K562 (cell line): Measurements from ENCODE around the gene AFG1L. TPM values are rescaled to one million over a fixed set of nuclear protein-coding genes. Genes with fewer than 3 reads are reported as not detected.

ENCODE experiments used
- ATAC-seq: fragments of 200-7000 bp; cut with Tn5 transposase; 3 replicates; pipeline ENCODE4 v1.9.1; 2020; ENCODE audit warnings: moderate library complexity
- BruUV-seq: library from RNA; stranded (reverse); fragments of 400-500 nt; replicated peaks from 2 replicates; lab custom pipeline; 2021; lab: Mats Ljungman, UMichigan
- CTCF ChIA-PET: fragments of 300-600 bp; formaldehyde crosslinking; extraction: SDS; loops from one replicate; lab custom pipeline; 2021; ENCODE audit warnings: low intra/inter-chr PET ratio; lab: Yijun Ruan, JAX
- POLR2A ChIA-PET: fragments of 300-600, 350-650 bp; sonication (Branson Sonifier 250); formaldehyde crosslinking; extraction: SDS; loops from one replicate; lab custom pipeline; 2021; ENCODE audit warnings: antibody characterized with exemption, inconsistent platforms; lab: Yijun Ruan, JAX
- DNase-seq, 4 experiments: peaks; one replicate each; pipeline versions ENCODE4 v3.0.0 to v3.0.0-alpha.2; 2011 to 2018; ENCODE audit warnings: low spot score in 3 of 4, mixed read lengths in 3 of 4; ENCODE audit errors: extremely low read depth in 1 of 4
- FAIRE-seq: peaks from 2 replicates; lab custom pipeline; 2011; peaks lifted over from hg19 to GRCh38; lab: Jason Lieb, UNC
- H2AFZ ChIP-seq: 2 replicates; pipeline ENCODE4 v1.6.0; 2011; ENCODE audit warnings: low read depth, low read length, control low read depth, inconsistent platforms
- H3K27ac ChIP-seq: fragments of 200-600 bp; 3 replicates; pipeline ENCODE4 v1.8.0; 2011; ENCODE audit warnings: low read depth, mild to moderate bottlenecking, control low read depth, inconsistent platforms, low read length, moderate library complexity, mixed read lengths; ENCODE audit errors: extremely low read depth
- H3K27me3 ChIP-seq, 2 experiments: fragments of 300-600 bp in 1 of 2; 2 replicates in 1 of 2; 3 replicates in 1 of 2; pipeline versions ENCODE4 v1.6.0 to v1.8.0; 2011; ENCODE audit warnings: inconsistent platforms in 2 of 2, low read length in 2 of 2, mild to moderate bottlenecking in 1 of 2, mixed read lengths in 1 of 2, moderate library complexity in 1 of 2; ENCODE audit not compliant: control insufficient read depth in 2 of 2, insufficient read depth in 2 of 2
- H3K36me3 ChIP-seq: fragments of 300-600 bp; 3 replicates; pipeline ENCODE4 v1.8.0; 2011; ENCODE audit warnings: mild to moderate bottlenecking, low read length, inconsistent platforms; ENCODE audit not compliant: control insufficient read depth, insufficient read depth
- H3K4me1 ChIP-seq, 2 experiments: fragments of 200-600 bp in 1 of 2; replicated peaks in 1 of 2; 2 replicates in 1 of 2; 3 replicates in 1 of 2; pipeline versions ENCODE4 v1.5.1 to v1.8.0; 2011; ENCODE audit warnings: inconsistent platforms in 2 of 2, low read length in 2 of 2, mild to moderate bottlenecking in 1 of 2, mixed read lengths in 1 of 2, moderate library complexity in 1 of 2; ENCODE audit not compliant: control insufficient read depth in 2 of 2, insufficient read depth in 2 of 2
- H3K4me2 ChIP-seq: 2 replicates; pipeline ENCODE4 v1.6.1; 2011; ENCODE audit warnings: low read length, control low read depth, inconsistent platforms, mixed read lengths; ENCODE audit not compliant: insufficient read depth
- H3K4me3 ChIP-seq: fragments of 200-600 bp; sonication (generic), shearing (Covaris generic); 2 replicates; pipeline ENCODE4 v1.5.1; 2016; ENCODE audit warnings: control low read depth, inconsistent platforms
- H3K79me2 ChIP-seq: fragments of 200-600 bp; 3 replicates; pipeline ENCODE4 v1.8.0; 2011; ENCODE audit warnings: low read length, inconsistent platforms; ENCODE audit not compliant: control insufficient read depth, insufficient read depth
- H3K9ac ChIP-seq, 2 experiments: 2 replicates each; pipeline versions ENCODE4 v1.6.0 to v1.6.1; 2011; ENCODE audit warnings: low read depth in 2 of 2, low read length in 2 of 2, control low read depth in 1 of 2, inconsistent platforms in 1 of 2, mild to moderate bottlenecking in 1 of 2, mixed read lengths in 1 of 2; ENCODE audit not compliant: insufficient read depth in 1 of 2
- H3K9me1 ChIP-seq: one replicate; pipeline ENCODE4 v1.6.0; 2011; ENCODE audit warnings: inconsistent platforms, mild to moderate bottlenecking, low read length, moderate library complexity; ENCODE audit not compliant: control insufficient read depth, insufficient read depth
- H3K9me3 ChIP-seq: replicated peaks from 2 replicates; pipeline ENCODE4 v1.5.1; 2011; ENCODE audit warnings: low read depth, low read length, inconsistent platforms; ENCODE audit not compliant: control insufficient read depth, insufficient read depth
- H4K20me1 ChIP-seq: replicated peaks from 2 replicates; pipeline ENCODE4 v1.6.1; 2011; ENCODE audit warnings: low read length, inconsistent platforms, mixed read lengths; ENCODE audit not compliant: control insufficient read depth, insufficient read depth
- BMI1 ChIP-seq: fragments of 150-350 bp; IDR thresholded peaks from 2 replicates; pipeline ENCODE4 v1.6.1; 2014; ENCODE audit warnings: low read length
- CGGBP1 ChIP-seq: fragments of 250-450 bp; sonication (Bioruptor Pico); IDR thresholded peaks from 2 replicates; pipeline ENCODE4 v1.9.0; 2021; ENCODE audit warnings: mild to moderate bottlenecking
- CHCHD3 ChIP-seq: fragments of 250-450 bp; sonication (Bioruptor Pico); IDR thresholded peaks from 2 replicates; pipeline ENCODE4 v2.1.2; 2022; ENCODE audit warnings: mild to moderate bottlenecking
- JUNB ChIP-seq: fragments of 450-650 bp; formaldehyde crosslinking; conservative IDR thresholded peaks from 2 replicates; pipeline ENCODE4 v1.4.0; 2020; ENCODE audit warnings: mild to moderate bottlenecking
- MAFK ChIP-seq: IDR thresholded peaks from 2 replicates; pipeline ENCODE4 v1.6.1; 2011; ENCODE audit warnings: low read length, improper control_type of control experiment
- NCOA2 ChIP-seq, 2 experiments: fragments of 450-650 bp; IDR thresholded peaks; 2 replicates each; pipeline ENCODE4 v1.6.1; 2018; ENCODE audit warnings: mild to moderate bottlenecking in 2 of 2, moderate library complexity in 1 of 2; ENCODE audit not compliant: partially characterized antibody in 2 of 2
- NUFIP1 ChIP-seq: fragments of 450-650 bp; IDR thresholded peaks from 2 replicates; pipeline ENCODE4 v1.6.1; 2018; ENCODE audit not compliant: partially characterized antibody
- RBM34 ChIP-seq: fragments of 200-400 bp; formaldehyde crosslinking; IDR thresholded peaks from 2 replicates; pipeline ENCODE4 v1.6.1; 2018; ENCODE audit warnings: low read length, borderline replicate concordance; ENCODE audit not compliant: insufficient read depth
- RFX1 ChIP-seq: fragments of 450-650 bp; IDR thresholded peaks from 2 replicates; pipeline ENCODE4 v1.6.1; 2016; ENCODE audit warnings: mild to moderate bottlenecking, moderate library complexity
- TEAD2 ChIP-seq: fragments of 450-650 bp; IDR thresholded peaks from 2 replicates; pipeline ENCODE4 v1.6.1; 2016; ENCODE audit warnings: missing genetic modification characterization, control low read depth, missing compliant biosample characterization
- ZNF197 ChIP-seq: fragments of 200-800 bp; sonication (Bioruptor generic); IDR thresholded peaks from 2 replicates; pipeline ENCODE4 v1.6.1; 2016; ENCODE audit warnings: low read depth, missing genetic modification characterization, missing compliant biosample characterization
- WGBS: fragments of 100-300 bp; shearing (Covaris generic); methylation state at CpG from one replicate; pipeline ENCODE4 v1.1.6; 2016; ENCODE audit warnings: low coverage, mixed read lengths; ENCODE audit not compliant: insufficient coverage; ENCODE audit errors: missing lambda C conversion rate; 5-methylcytosine and 5-hydroxymethylcytosine counted together
- in situ Hi-C: fragments of 300-500 bp; cut with MboI; formaldehyde crosslinking; loops from 4 replicates; pipeline ENCODE4 v1.15.0; 2018; ENCODE audit warnings: inconsistent platforms, mixed read lengths
- intact Hi-C: fragments of 100-400 bp; cut with micrococcal nuclease; formaldehyde crosslinking; loops from 2 replicates; pipeline ENCODE4 v1.14.2; 2022
- polyA plus RNA-seq, 8 experiments: library from polyadenylated mRNA; depleted of rRNA in 4 of 8; stranded (reverse) in 5 of 8; unstranded in 3 of 8; fragments of >200 nt; fragmentation: Nextera tagmentation in 2 of 8; fragmentation: Illumina TruSeq in 1 of 8; extraction: Ambion mirVana in 2 of 8; extraction: Trizol in 1 of 8; gene quantifications; 2 replicates each; pipeline versions ENCODE4 v1.2.1 to v1.2.3, GENCODE V29; 2011 to 2014; ENCODE audit warnings: inconsistent platforms in 1 of 8, missing spikeins in 1 of 8
- total RNA-seq, 7 experiments: library from RNA; depleted of rRNA in 6 of 7; stranded (reverse); fragments of >200 nt in 6 of 7; fragmentation: Illumina TruSeq in 2 of 7; extraction: Trizol in 2 of 7; gene quantifications; 2 replicates each; pipeline versions ENCODE4 v1.2.1 to v1.2.3, GENCODE V29; 2011 to 2021; ENCODE audit warnings: low replicate concordance in 1 of 7
- TF ChIP-seq, protein P1 (sequence below): sonication (generic); formaldehyde crosslinking; IDR thresholded peaks from 2 replicates; pipeline ENCODE4 v1.5.0; 2020; ENCODE audit warnings: missing genetic modification reagents
- TF ChIP-seq, protein P2 (sequence below): sonication (generic); formaldehyde crosslinking; IDR thresholded peaks from 2 replicates; pipeline ENCODE4 v1.9.0; 2022; ENCODE audit warnings: mild to moderate bottlenecking, missing genetic modification reagents

The AFG1L gene
- total and polyA plus RNA-seq, 9 of the 15 experiments (the other 6 are each of a cell fraction or from before 2014, with no cell fraction given), result 2.2 to 15.5 (median 5.8) TPM

GRCh38 chr6:108549741-108550140 is 254.9 kb downstream of the AFG1L start:
- Histone ChIP-seq H3K27ac (no peak overlapping the region), H3K9ac (no peak overlapping the region), H3K9me1 (no peaks in the 10 kb centered on the region), H2AFZ (no peak overlapping the region), H3K4me1 (no peaks in the 10 kb centered on the region), H3K79me2 (no peaks in the 10 kb centered on the region), H3K9me3 (no peaks in the 10 kb centered on the region), H3K4me2 (no peak overlapping the region), H4K20me1 (no peaks in the 10 kb centered on the region), H3K4me3 (no peak overlapping the region), H3K27me3 (no peaks in the 10 kb centered on the region), H3K36me3 (no peaks in the 10 kb centered on the region)
- POLR2A ChIA-PET, result no interaction called here
- CTCF ChIA-PET, result no interaction called here
- FAIRE-seq, result no peak
- DNase-seq, result peak in 2 of 4 experiments; percentile 59 to 66
- no peak for TF ChIP-seq RBM34
- TF ChIP-seq, protein P1, sequence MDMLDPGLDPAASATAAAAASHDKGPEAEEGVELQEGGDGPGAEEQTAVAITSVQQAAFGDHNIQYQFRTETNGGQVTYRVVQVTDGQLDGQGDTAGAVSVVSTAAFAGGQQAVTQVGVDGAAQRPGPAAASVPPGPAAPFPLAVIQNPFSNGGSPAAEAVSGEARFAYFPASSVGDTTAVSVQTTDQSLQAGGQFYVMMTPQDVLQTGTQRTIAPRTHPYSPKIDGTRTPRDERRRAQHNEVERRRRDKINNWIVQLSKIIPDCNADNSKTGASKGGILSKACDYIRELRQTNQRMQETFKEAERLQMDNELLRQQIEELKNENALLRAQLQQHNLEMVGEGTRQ (CRISPR knock-in tag), result peak; percentile 32
- peak; percentile 91 for TF ChIP-seq RFX1
- peak; percentile 60; the same call in 1 of the 2 replicates for TF ChIP-seq BMI1
- no peak for TF ChIP-seq NCOA2 (IDR thresholded peaks at IDR 0.05; ENCODE audit: partially characterized antibody in 2 of 2)
- TF ChIP-seq ZNF197 (CRISPR knock-in tag), result no peak
- no peak for TF ChIP-seq TEAD2 (tag)
- no peak for TF ChIP-seq NUFIP1
- TF ChIP-seq JUNB (CRISPR knock-in tag), result no peak
- TF ChIP-seq CHCHD3 (CRISPR knock-in tag), result no peak
- no peak for TF ChIP-seq MAFK
- no peak for TF ChIP-seq CGGBP1
- TF ChIP-seq, protein P2, sequence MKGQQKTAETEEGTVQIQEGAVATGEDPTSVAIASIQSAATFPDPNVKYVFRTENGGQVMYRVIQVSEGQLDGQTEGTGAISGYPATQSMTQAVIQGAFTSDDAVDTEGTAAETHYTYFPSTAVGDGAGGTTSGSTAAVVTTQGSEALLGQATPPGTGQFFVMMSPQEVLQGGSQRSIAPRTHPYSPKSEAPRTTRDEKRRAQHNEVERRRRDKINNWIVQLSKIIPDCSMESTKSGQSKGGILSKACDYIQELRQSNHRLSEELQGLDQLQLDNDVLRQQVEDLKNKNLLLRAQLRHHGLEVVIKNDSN (CRISPR knock-in tag), result 0 out of 2 replicates have a peak, but pooled peaks have one; percentile 30
- no TSS peak for BruUV-seq
- 39% methylated on average over 3 of the region's 3 CpGs for WGBS
- intact Hi-C loops, result loop anchor here (10.0 kb wide), 2 partner anchors 635 to 835 kb away; partner anchors contain the start of gene CD164
- in situ Hi-C loops, result loop anchor here (5.0 kb wide), 2 partner anchors 233 to 518 kb away; no protein-coding TSS in a partner anchor
- 0 out of 3 replicates have a peak, but pooled peaks have one; percentile 32 for ATAC-seq
